OCI-LY7 (cell line): ENCODE data around the gene TTF1.

Experiments used
- EZH2phosphoT487 ChIP-seq: fragments of 200-600 bp; sonication (generic); IDR thresholded peaks from 2 replicates; pipeline ENCODE4 v1.6.1; 2018; ENCODE audit warnings: low read depth, borderline replicate concordance, mild to moderate bottlenecking, mixed run types, antibody characterized with exemption, low read length, moderate library complexity, mixed read lengths
- TF ChIP-seq, protein P1 (sequence below): fragments of 200-600 bp; sonication (generic); conservative IDR thresholded peaks from 2 replicates; pipeline ENCODE4 v1.5.1; 2014; ENCODE audit warnings: mild to moderate bottlenecking, antibody characterized with exemption, low read length, moderate library complexity, mixed read lengths

GRCh38 chr9:132391449-132391848 is 15.2 kb downstream of the TTF1 start:
- TF ChIP-seq, protein P1, sequence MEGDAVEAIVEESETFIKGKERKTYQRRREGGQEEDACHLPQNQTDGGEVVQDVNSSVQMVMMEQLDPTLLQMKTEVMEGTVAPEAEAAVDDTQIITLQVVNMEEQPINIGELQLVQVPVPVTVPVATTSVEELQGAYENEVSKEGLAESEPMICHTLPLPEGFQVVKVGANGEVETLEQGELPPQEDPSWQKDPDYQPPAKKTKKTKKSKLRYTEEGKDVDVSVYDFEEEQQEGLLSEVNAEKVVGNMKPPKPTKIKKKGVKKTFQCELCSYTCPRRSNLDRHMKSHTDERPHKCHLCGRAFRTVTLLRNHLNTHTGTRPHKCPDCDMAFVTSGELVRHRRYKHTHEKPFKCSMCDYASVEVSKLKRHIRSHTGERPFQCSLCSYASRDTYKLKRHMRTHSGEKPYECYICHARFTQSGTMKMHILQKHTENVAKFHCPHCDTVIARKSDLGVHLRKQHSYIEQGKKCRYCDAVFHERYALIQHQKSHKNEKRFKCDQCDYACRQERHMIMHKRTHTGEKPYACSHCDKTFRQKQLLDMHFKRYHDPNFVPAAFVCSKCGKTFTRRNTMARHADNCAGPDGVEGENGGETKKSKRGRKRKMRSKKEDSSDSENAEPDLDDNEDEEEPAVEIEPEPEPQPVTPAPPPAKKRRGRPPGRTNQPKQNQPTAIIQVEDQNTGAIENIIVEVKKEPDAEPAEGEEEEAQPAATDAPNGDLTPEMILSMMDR, result no peak
- no peak for TF ChIP-seq EZH2phosphoT487
